ENCODE measurements around the gene NAGS. TPM values are rescaled to one million over a fixed set of nuclear protein-coding genes. Genes with fewer than 3 reads are reported as not detected.
A peak's percentile ranks its signal among the peaks of the same experiment; 100 is the strongest.
"Not testable (repeated sequence)": the region's sequence is repeated elsewhere in the genome, so short reads cannot be mapped to it uniquely, and the experiment has no call there.

The NAGS gene, protein sequence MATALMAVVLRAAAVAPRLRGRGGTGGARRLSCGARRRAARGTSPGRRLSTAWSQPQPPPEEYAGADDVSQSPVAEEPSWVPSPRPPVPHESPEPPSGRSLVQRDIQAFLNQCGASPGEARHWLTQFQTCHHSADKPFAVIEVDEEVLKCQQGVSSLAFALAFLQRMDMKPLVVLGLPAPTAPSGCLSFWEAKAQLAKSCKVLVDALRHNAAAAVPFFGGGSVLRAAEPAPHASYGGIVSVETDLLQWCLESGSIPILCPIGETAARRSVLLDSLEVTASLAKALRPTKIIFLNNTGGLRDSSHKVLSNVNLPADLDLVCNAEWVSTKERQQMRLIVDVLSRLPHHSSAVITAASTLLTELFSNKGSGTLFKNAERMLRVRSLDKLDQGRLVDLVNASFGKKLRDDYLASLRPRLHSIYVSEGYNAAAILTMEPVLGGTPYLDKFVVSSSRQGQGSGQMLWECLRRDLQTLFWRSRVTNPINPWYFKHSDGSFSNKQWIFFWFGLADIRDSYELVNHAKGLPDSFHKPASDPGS
- total RNA-seq (2014; rRNA removed): 1.5 and 1.6 TPM in 2 replicates
- 1.7 TPM for polyA plus RNA-seq (2012)

DNA sequence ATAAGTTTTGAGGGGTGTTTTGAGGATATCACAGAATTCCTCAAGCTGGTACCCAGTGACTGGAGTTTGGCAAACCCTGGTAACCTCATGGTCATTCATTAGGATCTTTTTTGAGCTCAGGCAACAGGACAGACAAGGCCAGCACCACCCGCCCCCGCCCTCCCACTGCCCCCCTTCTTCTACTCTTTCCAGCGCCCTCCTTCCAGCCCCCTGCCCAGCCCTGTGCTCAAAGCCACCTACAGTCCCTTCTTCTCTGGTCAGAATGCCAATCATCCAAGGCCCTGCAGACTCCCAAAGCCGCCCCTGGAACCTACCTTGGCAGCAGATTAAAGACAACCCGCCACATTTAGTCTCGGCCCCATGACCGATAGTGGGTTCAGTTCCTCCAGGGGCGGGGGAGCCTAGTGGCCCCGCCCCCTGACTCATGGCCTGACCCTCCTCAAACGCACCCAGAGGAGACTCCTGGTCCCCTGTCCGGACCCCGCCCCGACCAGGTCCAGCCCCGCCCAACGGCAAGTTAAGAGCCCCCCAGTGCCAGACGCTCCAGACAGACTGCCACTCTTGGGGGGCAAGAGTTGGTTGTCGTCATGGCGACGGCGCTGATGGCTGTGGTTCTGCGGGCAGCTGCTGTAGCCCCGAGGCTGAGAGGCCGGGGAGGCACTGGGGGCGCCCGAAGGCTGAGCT is at the start of gene NAGS:
TSS of gene NAGS (plus strand) at position 546 of the 684 bp plus-strand sequence. CDS start at position 588, 42 bp downstream.
- DNase-seq (ENCODE audit: low read depth): no peak

DNA sequence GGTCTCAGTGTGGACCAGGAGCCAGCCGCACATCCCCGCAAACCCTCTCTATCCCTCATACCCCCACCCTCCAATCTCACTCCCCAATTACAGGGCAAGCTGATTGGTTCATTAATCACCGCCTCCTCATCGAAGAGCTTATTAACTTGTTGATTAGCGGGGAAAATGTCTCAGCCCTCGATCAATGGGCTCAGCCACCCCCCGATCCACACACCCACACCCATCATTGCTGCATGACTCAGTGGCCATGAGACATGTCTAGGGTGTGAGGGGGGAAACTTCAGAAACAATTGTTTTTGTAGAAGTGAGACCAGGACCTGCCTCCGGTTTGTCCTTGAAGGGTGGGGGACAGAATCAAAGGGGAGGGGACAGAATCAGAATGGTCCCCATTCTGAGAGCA is 48.2 kb upstream of the NAGS start:
- DNase-seq (ENCODE audit: low read depth): no peak

DNA sequence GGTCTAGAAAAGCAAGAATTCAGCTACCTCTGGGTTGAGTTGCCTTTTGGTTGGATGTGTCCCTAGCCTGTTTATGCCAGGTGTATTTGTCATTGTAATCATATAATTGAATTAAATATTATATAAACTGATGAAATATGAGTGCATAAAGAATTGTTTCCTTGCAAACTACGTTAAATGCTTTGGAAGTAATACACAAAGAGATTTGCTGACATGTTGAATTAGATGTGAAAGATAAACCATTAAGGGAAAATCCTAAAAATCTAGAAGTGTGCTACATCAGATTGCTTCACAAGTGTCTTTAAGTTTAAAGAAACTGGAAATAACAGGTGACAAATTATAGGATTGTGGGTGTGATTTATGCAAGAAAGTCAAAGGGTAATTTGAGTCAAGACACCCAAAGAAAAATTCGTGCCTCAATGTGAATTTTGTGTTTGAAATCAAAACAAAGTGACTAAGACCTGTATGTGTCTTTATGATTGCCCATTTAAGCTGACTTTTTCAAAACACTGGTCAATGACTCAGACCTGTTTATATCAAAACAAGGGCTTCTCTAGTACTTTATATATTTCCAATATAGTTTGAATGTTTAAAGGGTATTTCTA is 45.6 kb upstream of the NAGS start:
- peak; percentile 76 for DNase-seq (ENCODE audit: low read depth)

DNA sequence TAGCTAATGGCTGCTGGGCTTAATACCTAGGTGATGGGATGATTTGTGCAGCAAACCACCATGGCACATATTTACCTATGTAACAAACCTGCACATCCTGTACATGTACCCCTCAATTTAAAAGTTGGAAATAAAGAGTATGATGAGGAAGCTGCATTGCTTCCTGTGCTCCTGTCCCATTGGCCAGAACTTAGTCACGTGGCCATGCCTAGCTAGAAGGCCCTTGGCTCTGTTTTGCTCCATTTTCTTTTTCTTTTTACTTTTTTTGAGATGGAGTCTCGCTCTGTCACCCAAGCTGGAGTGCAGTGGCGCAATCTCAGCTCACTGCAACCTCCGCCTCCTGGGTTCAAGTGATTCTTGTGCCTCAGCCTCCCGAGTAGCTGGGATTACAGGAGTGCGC is 43.1 kb upstream of the NAGS start:
- not testable (repeated sequence) for DNase-seq (ENCODE audit: low read depth)

DNA sequence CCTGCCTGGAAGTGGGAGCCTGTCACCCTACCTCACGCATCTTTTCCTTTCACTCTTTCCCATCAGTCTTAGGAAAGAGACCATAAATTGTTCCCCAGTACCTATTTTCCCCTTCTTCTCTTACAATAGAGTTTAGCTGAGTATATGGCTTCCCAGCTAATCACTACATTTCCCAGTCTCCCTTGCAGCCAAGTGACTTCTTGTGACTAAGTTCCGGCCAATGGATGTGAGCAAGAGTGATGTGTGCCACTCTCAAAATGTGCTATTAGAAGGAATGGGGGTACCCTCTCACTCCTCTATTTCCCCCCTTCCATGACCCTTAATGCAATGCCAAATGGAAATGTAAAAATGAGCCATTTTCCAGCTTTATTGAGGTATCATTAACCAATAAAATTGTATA is 42.5 kb upstream of the NAGS start:
- DNase-seq (ENCODE audit: low read depth): no peak

DNA sequence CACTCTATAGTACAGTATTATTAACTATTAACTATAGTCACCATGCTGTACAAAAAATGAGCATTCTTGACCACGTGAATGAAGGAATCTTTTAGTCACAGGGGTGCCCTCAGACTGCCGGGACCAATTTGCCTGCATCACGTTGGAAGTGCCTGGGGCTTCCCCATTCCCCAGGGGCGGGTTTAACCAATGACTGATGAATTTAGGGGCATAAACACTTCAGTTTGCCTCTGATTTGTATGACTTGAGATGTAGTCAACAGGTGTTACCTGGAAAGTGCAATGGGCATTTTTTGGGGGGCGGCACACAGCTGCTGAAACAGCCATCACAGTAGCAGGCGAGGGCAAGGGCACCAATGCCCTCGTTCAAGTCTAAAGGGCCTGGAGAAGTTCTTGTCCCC is 41.9 kb upstream of the NAGS start:
- DNase-seq (ENCODE audit: low read depth): no peak

DNA sequence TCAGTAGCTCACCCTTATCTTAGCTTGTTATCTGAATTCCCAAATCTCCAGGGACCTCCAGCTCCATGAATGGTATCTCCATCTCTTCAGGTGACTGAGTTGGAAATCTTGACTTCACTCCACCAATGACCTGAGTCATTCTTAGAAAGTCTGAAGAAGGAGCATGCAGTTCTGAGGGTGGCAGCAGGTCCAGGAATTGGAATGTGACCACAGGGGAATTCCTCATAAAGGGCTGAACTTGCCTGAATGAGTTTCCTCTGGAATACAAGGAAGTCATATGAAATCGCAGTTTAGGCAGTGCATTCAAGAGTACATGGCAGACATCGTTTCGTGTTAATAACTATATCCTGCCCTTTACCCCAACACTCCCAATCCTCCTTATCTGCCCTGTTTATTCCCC is 38.1 kb upstream of the NAGS start:
- DNase-seq (ENCODE audit: low read depth): no peak

DNA sequence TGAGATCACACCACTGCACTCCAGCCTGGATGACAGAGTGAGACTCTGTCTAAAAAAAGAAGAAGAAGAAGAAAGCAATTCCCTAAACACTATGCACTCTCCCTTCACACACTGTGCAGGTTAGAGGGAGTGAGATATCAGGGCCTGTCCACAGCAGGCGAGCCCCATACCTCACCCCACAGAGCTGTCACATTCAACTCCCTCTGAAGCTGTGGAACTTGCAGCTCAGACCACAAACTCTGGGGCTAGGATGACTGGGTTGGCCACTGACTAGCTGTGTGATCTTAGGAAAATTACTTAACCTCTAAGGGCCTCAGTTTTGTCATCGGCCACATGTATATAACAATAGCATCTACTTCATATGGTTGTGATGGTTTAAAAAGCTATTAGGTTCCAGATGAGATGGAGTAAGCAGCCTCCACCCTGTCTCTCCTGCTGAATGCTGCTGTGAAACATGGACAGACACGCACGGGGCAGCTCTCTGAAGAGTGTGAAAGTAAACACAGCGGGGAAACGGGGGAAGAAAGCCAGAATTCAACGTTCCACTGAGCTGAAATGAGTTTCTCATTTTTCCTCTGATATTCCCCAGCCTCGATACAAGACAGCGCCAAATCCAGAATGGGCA is 37.1 kb upstream of the NAGS start:
- no peak for DNase-seq (ENCODE audit: low read depth)

DNA sequence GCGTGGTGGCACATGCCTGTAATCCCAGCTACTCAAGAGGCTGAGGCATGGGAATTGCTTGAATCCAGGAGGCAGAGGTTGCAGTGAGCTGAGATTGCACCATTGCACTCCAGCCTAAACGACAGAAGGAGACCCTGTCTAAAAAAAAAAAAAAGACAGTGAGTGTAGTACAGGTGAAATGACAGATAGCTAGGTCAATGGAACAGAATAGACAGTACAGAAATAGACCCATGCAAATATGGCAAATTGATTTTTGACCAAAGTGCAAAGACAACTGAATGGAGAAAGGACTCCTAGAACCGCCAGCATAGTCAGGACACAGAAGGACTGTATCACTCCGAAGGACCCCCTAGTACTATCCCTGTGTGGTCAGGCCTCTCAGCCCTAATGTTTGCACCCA is 34.1 kb upstream of the NAGS start:
- DNase-seq (ENCODE audit: low read depth): no peak

DNA sequence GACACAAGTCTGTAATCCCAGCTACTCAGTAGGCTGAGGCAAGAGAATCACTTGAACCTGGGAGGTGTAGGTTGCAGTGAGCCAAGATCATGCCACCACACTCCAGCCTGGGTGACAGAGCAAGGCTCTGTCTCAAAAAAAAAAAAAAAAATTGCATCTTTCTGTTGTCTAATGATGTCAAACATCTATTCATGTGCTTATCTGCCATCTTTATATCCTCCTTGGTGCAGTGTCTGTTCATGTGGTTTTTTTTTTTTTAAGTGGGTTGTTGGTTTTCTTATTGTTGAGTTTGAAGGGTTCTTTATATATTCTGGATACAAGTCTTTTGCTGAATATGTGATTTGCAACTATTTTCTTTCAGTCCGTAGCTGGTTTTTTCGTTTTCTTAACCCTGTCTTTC is 33.0 kb upstream of the NAGS start:
- not testable (repeated sequence) for DNase-seq (ENCODE audit: low read depth)

DNA sequence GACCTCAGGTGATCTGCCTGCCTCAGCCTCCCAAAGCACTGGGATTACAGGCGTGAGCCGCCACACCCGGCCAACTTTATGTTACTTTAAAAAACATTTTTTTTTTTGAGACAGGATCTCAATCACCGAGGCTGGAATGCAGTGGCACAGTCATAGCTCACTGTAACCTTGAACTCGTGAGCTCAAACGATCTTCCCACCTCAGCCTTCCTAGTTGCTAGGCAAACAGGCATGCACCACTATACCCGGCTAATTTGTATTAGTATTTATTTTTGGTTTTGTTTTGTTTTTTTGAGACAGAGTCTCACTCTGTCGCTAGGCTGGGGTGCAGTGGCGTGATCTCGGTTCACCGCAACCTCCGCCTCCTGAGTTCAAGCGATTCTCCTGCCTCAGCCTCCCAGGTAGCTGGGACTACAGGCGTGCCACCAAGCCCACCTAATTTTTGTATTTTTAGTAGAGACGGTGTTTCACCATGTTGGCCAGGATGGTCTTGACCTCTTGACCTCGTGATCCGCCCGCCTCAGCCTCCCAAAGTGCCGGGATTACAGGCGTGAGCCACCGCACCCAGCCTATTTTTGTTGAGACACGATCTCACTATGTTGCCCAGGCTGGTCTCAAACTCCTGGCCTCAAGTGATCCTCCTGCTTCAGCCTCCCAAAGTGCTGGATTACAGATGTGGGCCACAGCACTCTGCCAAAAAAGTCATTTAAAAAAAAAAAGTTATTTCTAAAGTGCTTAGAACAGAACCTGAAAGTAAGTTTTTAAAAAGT is 31.8 kb upstream of the NAGS start:
- not testable (repeated sequence) for DNase-seq (ENCODE audit: low read depth)

DNA sequence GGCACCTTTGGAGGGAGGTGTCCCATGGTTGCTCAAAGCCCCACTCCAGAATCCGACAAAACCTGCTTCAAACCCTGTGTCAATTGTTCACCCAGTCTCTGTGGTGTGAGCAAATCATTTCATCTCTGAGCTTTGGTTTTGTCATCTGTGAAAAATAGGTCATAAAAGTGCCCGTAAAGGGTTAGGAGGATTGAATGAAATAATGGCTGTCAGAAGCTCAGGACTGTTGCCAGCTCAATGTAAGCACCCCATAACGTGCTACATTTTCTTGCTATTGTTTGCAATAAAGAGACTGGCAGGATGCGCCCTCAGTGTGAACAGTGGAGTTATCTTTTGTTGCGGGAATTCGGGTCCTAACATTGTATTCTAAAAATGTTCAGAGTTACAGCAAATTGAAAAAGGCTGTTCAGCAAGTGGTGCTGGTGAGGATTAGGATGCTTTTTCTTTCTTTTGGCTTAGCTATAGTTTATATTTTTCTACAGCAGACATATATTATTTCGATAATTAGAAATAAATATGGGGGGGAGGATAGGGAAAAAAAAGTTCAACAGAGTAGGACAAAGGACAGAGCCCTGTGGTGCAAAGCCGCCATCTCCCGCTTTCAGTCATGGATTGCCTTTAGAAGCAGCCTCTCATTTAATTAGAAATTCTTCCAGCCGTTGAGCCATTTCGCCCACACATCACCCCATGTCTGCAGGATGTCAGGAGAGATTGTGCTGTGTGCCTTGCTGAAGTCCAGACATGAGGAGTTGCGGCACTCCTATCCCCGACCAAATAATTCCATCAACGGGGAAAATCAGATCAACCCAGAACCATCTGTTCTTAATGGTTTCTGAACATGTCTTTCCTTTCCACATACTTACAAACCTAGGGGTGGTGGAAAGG is 29.8 kb upstream of the NAGS start:
- no peak for DNase-seq (ENCODE audit: low read depth)

DNA sequence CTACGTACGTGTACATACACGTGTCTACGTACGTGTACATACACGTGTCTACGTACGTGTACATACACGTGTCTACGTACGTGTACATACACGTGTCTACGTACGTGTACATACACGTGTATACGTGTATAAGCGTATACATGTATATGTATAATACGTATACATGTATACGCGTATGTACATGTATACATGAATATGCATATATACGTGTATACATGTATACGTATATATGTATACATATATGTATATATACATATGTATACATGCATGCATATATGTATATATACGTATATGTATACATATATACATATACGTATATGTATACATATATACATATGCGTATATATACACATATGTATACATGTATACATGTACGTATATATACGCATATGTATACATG is 28.5 kb upstream of the NAGS start:
- DNase-seq (ENCODE audit: low read depth): no peak

DNA sequence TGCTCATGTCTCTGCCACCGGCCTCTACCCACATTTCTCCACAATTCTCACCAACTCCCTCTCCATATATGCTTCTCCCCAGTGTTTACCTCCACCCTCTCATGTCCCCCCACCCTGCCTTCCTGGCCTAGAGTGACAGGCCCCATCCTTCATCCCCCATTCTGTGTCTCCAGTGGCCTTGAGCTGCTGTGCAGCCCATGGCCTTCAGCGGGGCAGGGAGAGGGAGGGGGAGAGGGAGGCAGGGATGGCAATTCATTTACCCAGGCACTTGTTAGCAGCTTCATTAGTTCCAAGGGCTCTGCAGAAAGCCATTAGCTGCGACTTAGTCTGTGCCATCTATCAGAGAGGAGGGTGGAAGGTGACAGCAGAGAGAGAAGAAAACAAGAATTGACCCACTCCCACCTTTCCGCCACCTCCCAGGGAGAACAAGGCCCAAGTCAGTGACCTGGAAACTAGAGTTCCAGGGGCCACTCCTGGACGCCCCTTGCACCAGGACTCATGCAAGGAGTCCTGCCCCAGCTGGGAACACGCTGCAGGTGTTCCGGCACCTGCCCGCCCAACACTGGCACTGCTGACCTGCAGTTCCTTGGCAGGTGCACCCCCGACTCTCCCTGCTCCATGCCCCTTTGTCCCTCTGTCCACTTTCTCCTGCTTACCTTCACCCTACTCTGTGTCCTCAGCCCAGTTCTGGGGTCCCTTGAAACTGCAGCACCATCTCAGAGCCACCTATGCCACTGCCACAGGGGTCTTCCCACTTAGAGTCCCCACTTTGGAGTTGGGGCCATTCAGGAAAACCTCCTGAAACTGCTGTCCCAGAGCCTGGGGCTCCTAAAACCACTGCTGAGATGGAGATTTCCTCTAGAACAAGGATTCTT is 27.2 kb upstream of the NAGS start:
- DNase-seq (ENCODE audit: low read depth): no peak

DNA sequence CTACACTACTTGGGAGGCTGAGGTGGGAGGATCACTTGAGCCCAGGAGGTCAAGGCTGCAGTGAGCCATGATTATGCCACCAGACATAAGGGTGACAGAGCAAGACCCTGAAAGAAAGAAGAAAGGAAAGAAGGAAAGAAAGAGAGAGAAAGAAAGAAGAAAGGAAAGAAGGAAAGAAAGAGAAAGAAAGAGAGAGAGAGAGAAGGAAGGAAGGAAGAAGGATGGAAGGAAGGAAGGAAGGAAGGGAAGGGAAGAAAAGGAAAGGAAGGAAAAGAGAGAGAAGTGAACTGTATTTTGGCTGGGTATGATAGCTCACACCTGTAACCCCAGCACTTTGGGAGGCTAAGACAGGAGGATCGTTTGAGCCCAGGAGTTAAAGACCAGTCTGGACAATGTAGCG is 26.3 kb upstream of the NAGS start:
- no peak for DNase-seq (ENCODE audit: low read depth)

DNA sequence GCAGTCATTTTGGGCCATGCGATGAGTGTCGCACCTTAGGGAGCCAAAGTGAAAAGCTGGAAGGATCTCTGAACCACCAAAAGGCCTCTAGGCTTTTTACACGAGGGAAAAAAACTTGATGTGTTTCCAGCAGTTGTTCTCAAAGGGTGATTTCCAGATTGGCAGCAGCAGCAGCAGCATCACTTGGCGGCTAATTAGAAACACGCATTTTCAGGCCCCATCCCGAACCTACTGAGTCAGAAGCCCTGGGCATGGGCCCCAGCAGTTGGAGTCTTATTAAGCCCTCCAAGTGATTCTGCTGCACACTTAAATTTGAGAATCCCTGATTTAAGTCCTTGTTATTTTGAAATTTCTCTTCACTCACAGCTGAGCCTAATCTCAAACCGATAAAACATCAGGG is 25.4 kb upstream of the NAGS start:
- DNase-seq (ENCODE audit: low read depth): no peak

DNA sequence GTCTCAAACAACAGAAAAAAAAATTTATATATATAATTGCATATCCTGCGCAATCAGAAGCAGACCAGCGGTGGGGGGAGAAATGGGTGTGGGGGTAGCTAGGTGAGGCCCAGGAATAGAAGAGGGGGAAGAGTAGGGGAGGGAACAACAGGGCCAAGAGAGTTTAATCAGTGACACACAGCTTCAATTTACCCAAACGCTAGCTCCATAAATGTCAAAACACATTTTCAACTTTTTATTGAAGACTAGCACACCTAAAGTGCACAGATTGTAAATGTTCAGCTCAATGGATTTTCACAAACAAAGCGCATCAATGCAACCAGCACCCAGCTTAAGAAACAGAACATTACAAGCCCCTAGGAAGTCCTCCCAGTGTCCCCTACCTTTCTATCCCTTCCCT is 24.8 kb upstream of the NAGS start:
- no peak for DNase-seq (ENCODE audit: low read depth)

DNA sequence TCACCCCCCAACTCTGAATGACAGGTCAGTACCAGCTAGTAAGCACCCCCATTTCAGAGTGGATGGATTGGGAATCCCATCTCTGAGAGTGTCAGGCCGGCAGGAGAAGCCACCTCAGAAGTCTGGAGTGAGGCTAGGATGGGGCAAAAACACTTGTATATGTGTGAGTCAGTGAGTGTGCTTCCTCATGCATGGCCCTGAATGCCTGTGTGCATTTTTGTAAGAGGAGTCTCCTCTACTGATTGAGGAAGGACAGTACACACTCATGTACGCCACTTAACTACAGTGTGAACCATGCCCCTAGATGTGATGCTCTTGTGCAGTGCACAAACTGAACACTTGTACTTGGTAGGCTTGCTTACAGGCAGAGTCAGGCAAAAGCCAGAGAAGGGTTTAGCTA is 22.3 kb upstream of the NAGS start:
- DNase-seq (ENCODE audit: low read depth): no peak

DNA sequence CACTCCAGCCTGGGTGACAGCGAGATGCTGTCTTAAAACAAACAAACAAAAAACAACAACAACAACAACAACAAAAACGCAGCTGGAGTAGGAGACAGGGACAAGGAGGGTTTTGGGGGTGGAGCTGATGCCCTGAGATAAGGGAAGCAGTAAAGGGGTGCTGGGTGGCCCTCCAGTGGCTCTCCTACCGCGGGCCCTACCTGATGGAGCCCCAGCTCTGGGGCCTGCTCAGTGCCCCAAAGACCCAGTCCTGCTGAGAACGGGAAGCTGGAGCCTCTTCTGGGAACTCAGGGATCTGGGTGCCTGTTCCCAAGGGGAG is 21.3 kb upstream of the NAGS start:
- no peak for DNase-seq (ENCODE audit: low read depth)
